GM13976 (cell line): Measurements from ENCODE around the gene QRFP.
"Not testable (repeated sequence)": the region's sequence is repeated elsewhere in the genome, so short reads cannot be mapped to it uniquely, and the experiment has no call there.

Experiments used
- DNase-seq: peaks from one replicate; pipeline ENCODE4 v3.0.0; 2012; ENCODE audit warnings: low spot score
- in situ Hi-C: fragments of 300-500 bp; cut with MboI; formaldehyde crosslinking; loops from one replicate; pipeline ENCODE4 v1.12.0; 2022; ENCODE audit warnings: low sequenced_read_pairs, mixed read lengths, inconsistent platforms; ENCODE audit not compliant: unreplicated experiment
- TF ChIP-seq, protein P1 (sequence below): IDR thresholded peaks from 2 replicates; pipeline ENCODE4 v1.5.1; 2012; ENCODE audit warnings: borderline replicate concordance, mild to moderate bottlenecking; ENCODE audit not compliant: insufficient read depth; ENCODE audit errors: extremely low read depth, missing control alignments, control extremely low read depth

Gene QRFP

DNA sequence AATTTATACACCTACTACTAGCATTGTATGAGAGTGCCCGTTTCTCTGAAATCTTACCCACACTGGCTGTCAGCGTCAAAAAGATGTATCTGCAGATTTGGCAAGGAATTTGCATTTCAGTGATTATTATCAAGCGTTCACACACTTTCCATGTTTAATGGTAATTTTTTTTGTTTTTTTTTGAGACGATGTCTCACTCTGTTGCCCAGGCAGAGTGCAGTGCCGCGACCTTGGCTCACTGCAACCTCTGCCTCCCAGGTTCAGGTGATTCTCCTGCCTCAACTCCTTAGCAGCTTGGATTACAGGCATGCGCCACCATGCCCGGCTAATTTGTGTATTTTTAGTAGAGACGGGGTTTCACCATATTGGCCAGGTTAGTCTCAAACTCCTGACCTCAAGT, 47.3 kb downstream of the QRFP start:
- TF ChIP-seq, protein P1, sequence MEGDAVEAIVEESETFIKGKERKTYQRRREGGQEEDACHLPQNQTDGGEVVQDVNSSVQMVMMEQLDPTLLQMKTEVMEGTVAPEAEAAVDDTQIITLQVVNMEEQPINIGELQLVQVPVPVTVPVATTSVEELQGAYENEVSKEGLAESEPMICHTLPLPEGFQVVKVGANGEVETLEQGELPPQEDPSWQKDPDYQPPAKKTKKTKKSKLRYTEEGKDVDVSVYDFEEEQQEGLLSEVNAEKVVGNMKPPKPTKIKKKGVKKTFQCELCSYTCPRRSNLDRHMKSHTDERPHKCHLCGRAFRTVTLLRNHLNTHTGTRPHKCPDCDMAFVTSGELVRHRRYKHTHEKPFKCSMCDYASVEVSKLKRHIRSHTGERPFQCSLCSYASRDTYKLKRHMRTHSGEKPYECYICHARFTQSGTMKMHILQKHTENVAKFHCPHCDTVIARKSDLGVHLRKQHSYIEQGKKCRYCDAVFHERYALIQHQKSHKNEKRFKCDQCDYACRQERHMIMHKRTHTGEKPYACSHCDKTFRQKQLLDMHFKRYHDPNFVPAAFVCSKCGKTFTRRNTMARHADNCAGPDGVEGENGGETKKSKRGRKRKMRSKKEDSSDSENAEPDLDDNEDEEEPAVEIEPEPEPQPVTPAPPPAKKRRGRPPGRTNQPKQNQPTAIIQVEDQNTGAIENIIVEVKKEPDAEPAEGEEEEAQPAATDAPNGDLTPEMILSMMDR, result no peak
- in situ Hi-C loops, result no loop called here
- no peak for DNase-seq

DNA sequence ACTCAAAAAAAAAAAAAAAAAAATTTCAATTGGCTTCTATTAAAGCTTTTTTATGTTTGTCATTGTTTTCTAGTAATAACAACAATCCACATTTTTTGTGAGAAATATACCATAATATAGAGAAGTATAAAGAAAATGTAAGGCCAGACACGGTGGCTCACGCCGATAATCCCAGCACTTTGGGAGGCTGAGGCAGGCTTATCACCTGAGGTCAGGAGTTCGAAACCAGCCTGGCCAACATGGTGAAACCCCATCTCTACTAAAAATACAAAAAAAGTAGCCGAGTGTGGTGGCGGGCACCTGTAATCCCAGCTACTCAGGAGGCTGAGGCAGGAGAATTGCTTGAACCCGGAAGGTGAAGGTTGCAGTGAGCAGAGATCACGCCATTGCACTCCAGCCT, 48.1 kb downstream of the QRFP start:
- in situ Hi-C loops, DNase-seq: not testable (repeated sequence)

DNA sequence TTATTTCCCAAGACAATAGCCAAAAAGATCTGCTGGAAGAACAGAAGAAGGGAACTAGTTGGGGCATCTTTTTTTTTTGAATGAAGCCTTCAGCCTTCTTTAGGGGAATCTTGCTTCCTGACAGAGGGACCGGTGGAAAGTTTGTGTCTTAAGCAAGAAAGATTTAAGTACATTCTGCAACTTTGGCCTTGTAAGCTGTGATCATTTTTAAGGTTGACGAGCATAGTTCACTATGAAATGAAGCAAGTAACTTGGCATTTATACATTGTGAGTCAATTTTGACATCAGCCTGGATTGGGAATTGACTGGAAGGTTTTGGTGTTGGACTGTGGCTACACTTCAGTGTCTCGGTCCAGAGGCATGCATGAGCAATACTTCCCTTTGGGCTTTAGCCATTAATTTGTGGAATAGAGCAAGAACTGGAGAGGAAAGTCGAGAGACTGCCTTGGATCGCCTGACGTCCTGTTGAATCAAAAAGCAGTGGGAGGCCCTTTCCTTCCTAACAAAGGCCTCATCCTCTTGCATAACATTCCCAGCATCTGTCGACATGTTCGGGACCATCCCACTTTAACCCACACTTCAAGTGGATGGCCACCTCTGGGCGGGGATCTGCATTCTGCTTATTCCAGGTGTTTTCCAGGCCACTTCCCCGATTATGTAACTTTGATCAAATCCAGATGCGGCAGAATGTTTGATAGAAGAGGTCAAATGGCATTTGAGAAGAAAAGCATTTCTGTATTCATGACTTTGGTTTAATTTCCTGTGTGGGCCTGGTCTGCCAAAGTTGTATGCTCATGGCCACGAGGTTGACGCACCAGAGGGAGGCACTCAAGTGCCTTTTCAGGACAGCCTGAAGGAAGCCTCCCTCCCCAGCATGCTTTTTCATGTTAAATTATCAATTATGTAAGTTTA, 49.0 kb downstream of the QRFP start:
- DNase-seq, result no peak
- in situ Hi-C loops, result no loop called here
- TF ChIP-seq, protein P1, result no peak

- in situ Hi-C loops, result no loop called here
- no peak for DNase-seq
- TF ChIP-seq, protein P1, result no peak
Measured at GRCh38 chr9:130846487-130847305, 49.9 kb downstream of the QRFP start.

DNA sequence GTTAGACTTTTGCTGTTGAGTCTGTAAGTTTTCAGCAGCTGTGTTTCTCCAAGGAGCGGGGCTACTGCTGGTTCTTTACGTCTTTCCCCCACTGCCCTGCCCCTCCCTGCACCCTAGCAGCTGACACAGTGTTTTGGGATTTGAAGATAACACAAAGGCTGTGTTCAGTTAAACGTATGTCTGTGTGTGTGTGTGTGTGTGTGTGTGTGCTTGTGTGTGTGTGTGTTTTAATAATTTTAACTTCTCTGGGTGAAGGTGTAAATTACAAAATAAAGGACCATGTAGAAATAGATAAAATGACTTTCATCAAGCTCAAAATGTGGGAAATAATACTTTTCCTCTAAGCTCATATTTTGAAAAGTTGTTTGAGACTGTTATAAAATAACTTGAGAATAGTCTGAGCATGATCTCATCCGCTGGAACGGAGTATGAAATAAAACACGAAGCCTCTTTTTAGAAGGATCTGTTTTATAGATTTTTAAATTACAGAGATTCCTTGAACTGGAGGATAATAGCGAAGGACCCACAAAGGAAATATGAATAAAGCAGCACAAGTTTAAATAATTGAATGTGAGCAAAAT, 50.6 kb downstream of the QRFP start:
- no peak for DNase-seq
- in situ Hi-C loops, result no loop called here
- TF ChIP-seq, protein P1, result no peak

- in situ Hi-C loops, result no loop called here
- no peak for DNase-seq
- TF ChIP-seq, protein P1, result no peak
Measured at GRCh38 chr9:130845254-130845653, 51.4 kb downstream of the QRFP start.

GRCh38 chr9:130844044-130844451, 52.6 kb downstream of the QRFP start:
- TF ChIP-seq, protein P1, result no peak
- in situ Hi-C loops, result no loop called here
- no peak for DNase-seq
